HG02938 (cell line): ENCODE results near the gene SH2B2.

ENCODE experiments used
- ATAC-seq: cut with Tn5 transposase; IDR thresholded peaks from one replicate; pipeline ENCODE4 v1.9.1; 2021; ENCODE audit warnings: mild to moderate bottlenecking, moderate library complexity; ENCODE audit not compliant: unreplicated experiment

SH2B2 gene

DNA sequence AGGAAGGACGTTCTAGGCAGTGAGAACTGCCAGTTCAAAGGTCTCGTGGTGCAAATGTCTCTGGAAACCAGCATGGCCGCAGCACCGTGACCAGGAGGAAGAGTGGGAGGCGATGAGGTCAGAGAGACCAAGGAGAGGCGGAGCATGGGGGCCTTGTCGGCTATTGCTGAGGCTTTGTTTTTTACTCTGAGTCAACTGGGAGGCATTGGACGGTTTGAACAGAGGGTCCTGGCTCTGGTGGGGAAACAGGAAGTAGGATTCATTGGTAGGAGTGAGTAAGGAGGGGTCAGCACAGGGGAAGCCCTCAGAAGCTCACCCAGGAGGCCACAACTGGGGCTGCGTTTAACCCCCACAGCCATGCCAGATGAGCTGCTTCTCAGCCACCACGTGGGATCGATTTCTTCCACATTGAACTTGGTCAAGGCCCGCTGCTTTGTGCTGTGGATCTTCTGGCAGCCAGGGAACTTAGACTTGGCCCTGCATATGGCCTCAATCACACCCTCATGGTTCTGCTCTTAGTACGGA is 22.2 kb upstream of the SH2B2 start:
- ATAC-seq, result no peak

- ATAC-seq, result no peak
Measured at GRCh38 chr7:102266541-102266940, 20.1 kb upstream of the SH2B2 start.

DNA sequence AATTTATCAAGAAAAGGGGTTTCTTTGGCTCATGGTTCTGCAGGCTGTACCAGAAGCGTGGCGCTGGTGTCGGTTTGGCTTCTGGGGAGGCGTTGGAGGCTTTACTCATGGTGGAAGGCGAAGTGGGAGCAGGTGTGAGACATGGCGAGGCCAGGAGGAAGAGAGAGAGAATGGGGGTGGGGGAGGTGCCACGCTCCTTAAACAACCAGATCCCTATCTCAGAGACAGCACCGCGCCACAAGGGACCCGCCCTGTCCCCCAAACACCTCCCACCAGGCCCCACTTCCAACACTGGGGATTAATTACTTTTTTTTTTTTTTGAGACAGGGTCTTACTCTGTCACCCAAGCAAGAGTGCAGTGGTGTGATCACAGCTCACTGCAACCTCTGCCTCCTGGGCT is 18.0 kb upstream of the SH2B2 start:
- ATAC-seq, result no peak

DNA sequence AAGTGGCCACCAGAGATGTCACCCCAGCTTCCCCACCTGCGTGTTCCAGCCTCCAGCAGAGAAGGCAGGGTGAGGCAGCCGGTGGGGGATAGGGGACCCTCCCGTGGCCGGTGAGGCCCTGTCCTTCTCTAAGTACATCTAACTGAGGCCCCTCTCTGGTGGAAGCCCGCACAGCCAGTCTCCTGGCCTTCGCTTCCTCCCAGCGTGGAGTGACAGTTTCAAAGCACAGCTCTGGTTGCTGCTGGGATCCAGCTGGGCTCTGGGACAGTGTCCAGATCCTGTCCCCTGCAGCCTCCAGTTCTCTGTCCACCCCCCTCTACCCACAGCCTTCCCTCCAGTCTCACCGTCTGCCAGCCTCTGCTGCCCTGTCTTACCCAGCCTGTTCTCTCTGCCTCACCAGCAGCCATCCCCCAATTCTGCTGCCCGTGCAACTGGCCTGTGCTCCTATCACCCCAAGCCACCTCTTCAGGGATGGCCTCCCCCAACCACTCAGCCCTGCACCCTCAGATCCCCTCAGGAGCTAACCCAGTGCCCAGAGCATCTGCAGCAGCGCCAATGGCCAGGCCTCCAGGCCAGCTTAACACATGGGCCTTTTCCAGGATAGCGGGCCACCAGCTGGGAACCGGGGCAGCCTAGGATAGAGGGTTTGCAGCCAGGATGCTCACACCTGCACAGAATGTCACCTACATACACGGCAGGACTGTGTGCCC is 16.3 kb upstream of the SH2B2 start:
- ATAC-seq, result no peak

DNA sequence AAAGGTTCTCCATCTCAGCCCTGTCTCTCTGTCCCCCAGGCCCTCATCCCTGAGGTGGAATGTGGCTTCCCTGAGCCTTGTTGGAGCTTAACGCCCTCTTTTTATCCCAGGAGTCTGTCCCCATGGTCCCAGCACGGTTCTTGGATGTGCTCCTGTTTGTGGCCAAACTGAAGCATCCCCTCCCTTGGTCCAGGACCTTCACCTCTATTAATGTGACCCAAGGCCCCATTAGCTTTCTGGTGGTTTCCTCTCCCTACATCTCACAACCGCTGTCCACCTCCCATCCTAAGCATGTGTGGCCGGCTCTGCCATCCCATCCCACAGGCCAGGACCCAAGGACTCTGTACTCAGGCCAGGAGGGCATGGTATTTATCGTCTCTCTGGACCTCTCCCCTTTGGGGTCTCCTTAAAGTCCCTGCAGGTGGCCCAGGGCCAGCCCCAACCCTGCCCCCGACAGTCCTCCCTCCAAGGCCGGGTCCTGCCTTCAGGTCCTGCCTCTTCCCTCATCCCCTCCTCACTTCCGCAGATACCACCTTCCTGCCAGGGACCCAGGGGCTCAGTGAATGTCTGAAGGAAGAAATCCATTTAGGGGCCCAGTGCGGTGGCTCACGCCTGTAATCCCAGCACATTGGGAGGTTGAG is 15.4 kb upstream of the SH2B2 start:
- no peak for ATAC-seq

DNA sequence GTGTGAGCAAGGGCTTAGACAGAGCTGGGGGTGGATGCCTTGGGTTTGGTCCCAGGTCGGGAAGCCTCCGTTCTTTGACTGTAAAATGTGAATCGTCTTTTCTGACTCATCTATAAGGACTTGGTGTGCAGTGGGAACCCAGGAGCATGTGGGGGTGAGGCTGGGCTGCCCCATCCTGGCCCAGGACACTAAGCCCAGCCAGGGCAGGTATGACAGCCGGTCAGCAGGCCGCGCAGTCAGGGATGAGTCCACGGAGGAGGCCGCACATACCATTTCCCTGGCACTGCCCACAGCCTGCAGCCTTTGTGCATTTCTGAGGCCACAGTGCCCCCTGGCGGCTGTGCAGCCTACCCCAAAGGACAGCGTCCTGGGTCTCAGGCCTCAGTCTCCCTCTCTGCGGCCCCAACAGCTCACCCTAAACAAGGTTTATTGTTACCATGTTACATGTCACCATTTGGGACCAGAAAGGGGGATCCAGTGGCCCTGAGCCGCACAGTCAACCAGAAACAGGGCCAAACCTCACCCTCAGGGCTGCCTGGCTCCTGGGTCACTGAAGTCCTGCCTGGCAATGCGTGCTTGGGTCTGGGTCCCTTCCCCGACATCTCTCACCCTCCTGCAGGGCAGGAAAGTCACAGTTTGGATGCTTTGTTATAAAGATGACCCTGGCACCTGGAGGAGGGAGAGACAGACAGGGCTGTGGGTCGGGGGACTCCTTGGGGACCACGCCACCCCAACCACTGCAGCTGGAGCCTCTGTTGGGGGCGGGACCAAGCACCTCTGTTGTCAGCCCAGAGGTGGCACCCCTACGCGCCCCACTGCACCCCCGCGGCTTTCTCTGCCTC is 14.4 kb upstream of the SH2B2 start:
- no peak for ATAC-seq

- no peak for ATAC-seq
Measured at GRCh38 chr7:102272917-102273748, 13.5 kb upstream of the SH2B2 start.

DNA sequence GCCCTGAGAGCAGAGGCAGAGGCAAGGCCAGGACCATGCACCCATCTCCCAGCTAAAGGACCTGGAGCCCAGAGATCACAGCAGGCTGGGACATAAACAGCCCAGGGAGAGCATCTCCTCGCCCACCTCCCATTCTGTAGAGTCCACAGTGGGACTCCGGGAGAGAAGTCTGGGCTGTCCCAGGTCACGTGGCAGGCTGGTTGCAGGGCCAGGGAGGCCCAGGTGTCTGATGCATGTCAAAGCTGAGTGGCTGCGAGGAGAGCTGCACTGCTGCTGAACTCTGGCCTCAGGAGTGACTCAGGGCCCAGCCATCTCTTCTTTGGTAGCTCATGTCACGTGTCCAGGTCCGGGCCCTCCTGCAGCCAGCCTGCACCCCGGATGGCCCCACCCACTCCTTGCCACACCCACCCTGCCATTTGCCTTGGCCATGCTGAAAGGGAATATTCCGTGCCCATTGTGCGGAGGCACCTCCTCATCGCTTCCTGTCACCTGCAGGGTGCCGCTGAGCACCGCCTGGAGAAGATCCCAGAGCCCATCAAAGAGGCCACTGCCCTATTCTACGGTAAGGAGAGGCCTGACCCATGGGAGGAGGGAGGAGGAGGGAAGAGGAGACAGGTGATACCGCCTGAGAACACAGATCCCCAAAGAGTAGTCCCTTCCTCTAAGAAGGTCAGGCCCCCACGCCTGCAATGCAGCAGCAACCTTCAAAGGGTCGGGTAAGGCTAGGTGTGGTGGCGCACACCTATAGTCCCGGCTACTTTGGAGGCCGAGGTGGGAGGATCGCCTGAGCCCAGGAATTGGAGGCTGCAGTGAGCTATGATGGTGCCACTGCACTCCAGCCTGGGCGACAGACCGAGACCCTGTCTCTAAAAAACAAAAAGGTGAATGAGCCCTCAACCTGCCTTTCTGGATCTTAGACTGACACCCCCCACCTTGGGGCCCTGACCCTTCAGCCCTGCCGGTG is 12.6 kb upstream of the SH2B2 start:
- ATAC-seq, result no peak

GRCh38 chr7:102275123-102275703 is 11.5 kb upstream of the SH2B2 start:
- no peak for ATAC-seq

DNA sequence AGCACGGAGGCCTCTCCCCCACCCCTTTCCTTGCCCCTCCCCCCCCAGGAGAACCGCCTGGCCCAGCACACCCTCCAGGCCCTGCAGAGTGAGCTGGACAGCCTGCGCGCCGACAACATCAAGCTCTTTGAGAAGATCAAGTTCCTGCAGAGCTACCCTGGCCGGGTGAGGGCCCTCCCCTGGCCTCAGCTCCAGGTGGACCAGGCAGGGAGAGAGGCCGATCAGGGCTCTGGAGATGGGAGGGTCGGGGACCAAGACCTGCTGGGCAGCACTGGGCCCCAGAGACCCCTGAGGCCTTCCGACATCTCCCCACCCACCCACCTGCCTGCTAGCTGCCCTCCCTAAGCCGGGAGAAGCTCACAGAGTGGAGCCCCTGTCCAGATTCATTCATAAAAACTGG is 8.8 kb upstream of the SH2B2 start:
- no peak for ATAC-seq

GRCh38 chr7:102279537-102280400 is 6.9 kb upstream of the SH2B2 start:
- peak; percentile 61 for ATAC-seq

DNA sequence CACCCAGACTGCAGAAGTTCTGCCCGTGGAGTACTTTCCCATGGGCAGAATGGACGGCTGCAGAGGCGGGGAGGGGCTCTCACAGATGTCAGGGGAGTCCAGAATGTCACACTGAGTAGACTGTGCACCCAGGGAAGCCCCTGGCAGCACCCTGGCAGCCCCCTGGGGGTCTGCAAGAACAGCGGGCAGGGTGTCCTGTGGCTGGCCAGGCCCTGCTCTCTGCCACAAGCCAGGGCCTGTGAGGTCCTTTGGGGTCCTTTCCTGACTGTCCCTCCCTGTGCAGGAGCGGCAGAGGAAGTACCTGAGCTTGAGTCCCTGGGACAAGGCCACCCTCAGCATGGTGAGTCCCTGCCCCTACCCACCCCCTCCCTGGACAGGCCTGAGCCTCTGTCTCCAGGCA is 6.1 kb upstream of the SH2B2 start:
- ATAC-seq, result no peak

GRCh38 chr7:102281785-102282184 is 4.9 kb upstream of the SH2B2 start:
- ATAC-seq, result no peak

- ATAC-seq, result no peak
Measured at GRCh38 chr7:102282465-102283362, 4.0 kb upstream of the SH2B2 start.

- ATAC-seq, result no peak
Measured at GRCh38 chr7:102283477-102284189, 3.0 kb upstream of the SH2B2 start.

GRCh38 chr7:102284399-102284798 is 2.3 kb upstream of the SH2B2 start:
- no peak for ATAC-seq
